Epithelial cell of proximal tubule (primary cell): ENCODE data around the gene LSM4. TPM values are rescaled to one million over a fixed set of nuclear protein-coding genes. Genes with fewer than 3 reads are reported as not detected.
A peak's percentile ranks its signal among the peaks of the same experiment; 100 is the strongest.

ENCODE experiments used
- DNase-seq: peaks from one replicate; pipeline ENCODE4 v3.0.0-alpha.2; 2011; ENCODE audit warnings: low read depth
- H3K4me3 ChIP-seq: 2 replicates; pipeline ENCODE4 v1.5.1; 2011; ENCODE audit warnings: low read depth, mild to moderate bottlenecking, low read length
- CTCF ChIP-seq: conservative IDR thresholded peaks from 2 replicates; pipeline ENCODE4 v1.5.1; 2012; ENCODE audit warnings: low read depth, mild to moderate bottlenecking, low read length
- total RNA-seq: library from RNA; depleted of rRNA; stranded (reverse); fragments of >200 nt; gene quantifications from 2 replicates; pipeline ENCODE4 v1.2.3, GENCODE V29; 2015

LSM4 gene
- total RNA-seq, 1 donor from 2014 or later = 490 TPM

- no peak for DNase-seq
- TF ChIP-seq CTCF = no peak
- H3K4me3 ChIP-seq = peak overlapping the region; percentile 55
These were observed 40.1 kb downstream of the LSM4 start for GRCh38 chr19:18282788-18283141.

GRCh38 chr19:18282021-18282787 lies 40.7 kb downstream of the LSM4 start:
- TF ChIP-seq CTCF = peak; percentile 14
- DNase-seq = no peak
- H3K4me3 ChIP-seq = peak overlapping the region; percentile 55

GRCh38 chr19:18281082-18282020 lies 41.5 kb downstream of the LSM4 start, which contains the start of gene JUND:
Gene JUND, minus strand, starts transcription at chr19:18281622. Its CDS starts 138 bp downstream, at chr19:18281484.
- DNase-seq = no peak
- no peak for TF ChIP-seq CTCF
- peak within 1 kb of the TSS; percentile 97 for H3K4me3 ChIP-seq

DNA sequence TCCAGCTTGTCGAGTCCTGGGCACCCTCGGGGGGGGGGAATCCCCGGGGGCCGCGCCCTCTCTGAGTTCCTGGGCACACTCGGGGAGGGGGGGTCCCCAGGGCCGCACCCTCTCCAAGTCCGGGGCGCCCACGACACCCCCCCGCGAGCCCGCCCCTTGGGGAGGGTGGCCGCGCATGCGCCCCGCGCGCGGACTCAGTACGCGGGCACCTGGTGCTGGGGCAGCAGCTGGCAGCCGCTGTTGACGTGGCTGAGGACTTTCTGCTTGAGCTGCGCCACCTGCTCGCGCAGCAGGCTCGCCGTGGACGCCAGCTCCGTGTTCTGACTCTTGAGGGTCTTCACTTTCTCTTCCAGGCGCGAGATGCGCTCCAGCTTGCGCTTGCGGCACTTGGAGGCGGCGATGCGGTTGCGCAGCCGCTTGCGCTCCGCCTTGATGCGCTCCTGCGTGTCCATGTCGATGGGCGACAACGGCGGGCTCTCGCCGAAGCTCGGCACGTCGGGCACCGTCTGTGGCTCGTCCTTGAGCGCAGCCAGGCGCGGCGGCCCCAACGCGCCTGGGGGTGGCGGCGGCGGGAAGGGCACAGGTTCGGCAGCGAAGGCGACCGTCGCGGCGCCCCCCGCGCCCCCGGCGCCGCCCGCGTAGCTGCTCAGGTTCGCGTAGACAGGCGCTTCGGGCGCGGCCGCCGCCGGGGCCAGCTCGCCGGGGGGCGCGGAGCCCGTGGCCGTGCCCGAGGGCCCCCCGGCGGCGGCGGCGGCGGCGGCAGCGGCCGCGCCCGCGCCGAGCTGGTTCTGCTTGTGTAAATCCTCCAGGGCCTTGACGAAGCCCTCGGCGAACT lies 42.4 kb downstream of the LSM4 start:
- no peak for DNase-seq
- no peak for TF ChIP-seq CTCF
- H3K4me3 ChIP-seq = peak overlapping the region; percentile 97

DNA sequence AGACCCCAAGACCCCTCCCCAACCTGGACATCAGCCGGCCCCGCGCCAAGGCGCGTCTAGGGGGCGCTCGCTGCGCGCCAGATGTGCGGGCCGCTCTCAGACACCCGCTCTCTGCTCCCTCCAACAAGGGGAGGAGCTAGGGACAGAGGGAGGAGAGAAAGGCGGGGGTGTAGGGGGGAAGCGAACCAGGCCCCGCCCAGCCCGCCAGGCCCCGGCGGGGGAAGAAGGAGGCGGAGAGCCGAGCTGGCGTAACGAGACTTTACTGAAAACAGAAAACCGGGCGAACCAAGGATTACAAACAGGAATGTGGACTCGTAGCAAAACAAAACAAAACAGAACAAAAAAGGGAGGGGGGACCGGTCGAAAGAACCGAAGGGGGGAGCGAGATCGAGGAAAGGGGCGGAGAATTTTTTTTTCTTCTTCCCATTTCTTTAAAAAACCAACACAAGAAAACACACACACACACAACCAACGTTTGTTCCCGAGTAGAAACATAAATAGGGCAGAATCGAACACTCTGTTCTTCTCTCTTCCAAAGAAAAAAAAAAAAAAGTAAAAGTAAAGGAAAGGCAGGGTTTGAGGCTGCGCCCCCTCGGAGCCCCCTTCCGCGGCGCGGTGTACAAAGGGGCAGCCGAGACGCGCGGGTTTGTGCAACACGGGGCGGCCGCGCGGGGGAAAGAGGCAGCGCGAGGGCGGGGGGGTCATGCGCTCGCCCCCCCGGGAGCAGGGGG lies 43.2 kb downstream of the LSM4 start:
- peak; percentile 86 for TF ChIP-seq CTCF
- no peak for DNase-seq
- H3K4me3 ChIP-seq = peak overlapping the region; percentile 97

GRCh38 chr19:18279266-18279515 lies 43.7 kb downstream of the LSM4 start:
- no peak for TF ChIP-seq CTCF
- peak overlapping the region; percentile 97 for H3K4me3 ChIP-seq
- DNase-seq = no peak
